Measurements from ENCODE around the gene PIK3AP1.
A peak's percentile ranks its signal among the peaks of the same experiment; 100 is the strongest.

PIK3AP1 gene

DNA sequence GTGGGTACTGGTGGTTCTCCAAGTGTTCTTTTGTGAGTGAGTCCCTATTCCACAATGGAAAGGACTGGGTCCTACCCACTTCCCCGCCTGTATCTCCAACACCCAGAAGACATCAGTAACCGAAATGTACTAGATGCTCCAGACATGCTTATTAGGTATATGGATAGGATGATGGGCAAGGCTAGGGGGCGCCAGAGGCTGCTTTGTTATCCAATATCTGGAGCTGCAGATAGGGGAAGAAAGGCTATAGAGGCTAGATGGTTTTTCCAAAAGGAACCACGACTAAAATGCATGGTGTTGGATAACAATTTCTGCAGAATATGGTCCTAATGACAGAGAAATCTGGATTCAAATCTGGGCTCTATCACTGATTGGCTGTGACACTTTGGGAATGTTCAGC, 77.3 kb downstream of the PIK3AP1 start:
- no peak for DNase-seq (ENCODE audit: low read depth)

- DNase-seq (ENCODE audit: low read depth), result no peak
Observed at GRCh38 chr10:96642530-96642929, 77.8 kb downstream of the PIK3AP1 start.

GRCh38 chr10:96641396-96642295, 78.7 kb downstream of the PIK3AP1 start:
- no peak for DNase-seq (ENCODE audit: low read depth)

DNA sequence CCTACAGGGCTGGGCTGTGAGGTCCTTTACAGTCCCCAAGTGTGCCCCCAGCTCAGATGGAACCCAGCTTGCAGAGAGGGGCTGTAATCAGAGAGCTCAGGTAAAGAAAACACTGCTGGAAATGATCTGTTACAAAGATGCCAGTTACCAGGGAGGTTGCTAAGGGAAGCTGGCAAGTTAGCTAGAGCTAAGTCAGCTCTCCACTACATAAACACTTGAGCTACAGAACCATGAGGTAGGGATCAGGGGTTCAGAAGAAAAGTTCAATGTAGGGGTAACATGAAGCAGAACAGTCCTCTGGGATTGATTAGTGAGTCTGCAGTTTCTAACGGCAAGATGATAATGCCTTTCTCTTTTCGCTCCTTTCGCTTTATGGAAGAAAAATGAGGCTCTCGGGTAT, 80.4 kb downstream of the PIK3AP1 start:
- DNase-seq (ENCODE audit: low read depth), result no peak

DNA sequence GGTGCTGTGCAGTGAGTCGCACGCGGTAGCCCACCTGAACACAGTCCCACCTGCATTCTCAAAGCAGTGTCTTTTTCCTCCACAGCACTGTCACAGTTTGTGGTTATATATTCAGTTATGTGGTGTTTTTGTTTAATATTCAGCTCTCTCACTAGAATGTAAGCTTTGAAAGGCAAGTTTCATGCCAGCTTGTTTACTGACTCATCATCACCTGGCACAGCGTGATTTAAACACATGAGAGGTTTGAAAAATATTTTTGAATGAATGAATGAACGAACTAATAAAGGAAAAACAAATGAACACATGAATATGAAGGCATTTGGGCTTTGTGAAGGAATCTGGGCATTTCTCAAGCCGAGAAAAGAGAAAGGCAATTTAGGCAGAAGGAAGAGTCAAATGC, 81.6 kb downstream of the PIK3AP1 start:
- no peak for DNase-seq (ENCODE audit: low read depth)

- no peak for DNase-seq (ENCODE audit: low read depth)
Observed at GRCh38 chr10:96638120-96638519, 82.2 kb downstream of the PIK3AP1 start.

DNA sequence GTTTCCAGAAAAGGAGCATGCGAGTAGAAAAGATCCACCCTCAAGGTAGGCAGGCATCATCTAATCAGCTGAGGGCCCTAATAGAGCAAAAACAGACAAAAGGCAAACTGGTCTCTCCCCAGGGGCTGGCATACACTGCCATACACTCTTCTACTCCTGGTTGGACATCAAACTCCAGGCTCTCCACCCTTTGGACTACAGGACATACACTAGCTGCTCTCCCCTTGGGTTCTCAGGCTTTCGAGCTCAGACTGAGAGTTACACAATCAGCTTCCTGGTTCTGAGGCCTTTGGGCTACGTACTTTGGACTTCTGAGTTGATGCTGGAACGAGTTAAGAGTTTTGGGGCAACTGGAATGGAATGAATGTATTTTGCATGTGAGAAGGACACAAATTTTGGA, 82.6 kb downstream of the PIK3AP1 start:
- DNase-seq (ENCODE audit: low read depth), result no peak

DNA sequence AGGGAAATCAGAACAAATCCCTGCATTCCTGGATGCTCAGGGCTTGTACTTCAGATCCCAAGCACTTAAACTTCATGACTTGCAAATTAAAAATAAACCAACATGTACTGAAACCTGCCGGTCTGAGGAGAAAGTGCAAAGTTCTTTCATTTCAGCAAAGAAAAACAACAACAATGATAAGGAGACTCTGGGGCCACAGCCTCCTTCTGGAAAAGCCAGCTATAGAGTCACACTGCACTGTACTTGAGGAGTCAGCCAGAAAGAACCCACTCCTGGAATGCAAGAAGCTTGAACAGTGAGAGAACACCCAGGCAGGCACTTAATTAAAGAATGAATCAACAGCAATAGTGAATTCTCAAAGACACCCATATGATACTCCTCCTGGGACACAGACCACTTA, 83.8 kb downstream of the PIK3AP1 start:
- DNase-seq (ENCODE audit: low read depth), result no peak

GRCh38 chr10:96632974-96633710, 87.2 kb downstream of the PIK3AP1 start:
- no peak for DNase-seq (ENCODE audit: low read depth)

- no peak for DNase-seq (ENCODE audit: low read depth)
Observed at GRCh38 chr10:96627292-96627691, 93.0 kb downstream of the PIK3AP1 start.

DNA sequence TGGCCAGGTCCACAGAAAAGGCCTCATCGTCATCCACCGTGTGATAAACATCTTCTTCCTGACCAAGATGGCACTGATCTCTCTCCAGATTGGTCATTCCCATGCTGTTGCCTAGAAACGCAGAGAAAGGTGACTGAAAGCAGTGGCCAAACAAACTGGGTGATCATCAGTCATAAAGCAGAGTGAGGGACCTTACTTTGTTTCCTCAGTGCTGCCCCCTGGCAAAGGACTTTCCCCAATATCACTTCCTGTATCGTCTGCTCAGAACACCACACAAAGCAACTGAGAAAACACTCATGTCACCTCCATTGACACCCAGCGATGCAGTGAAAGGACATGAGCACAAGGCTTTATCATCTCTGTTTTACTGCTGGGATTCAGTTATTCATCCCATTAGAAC, 93.5 kb downstream of the PIK3AP1 start:
- DNase-seq (ENCODE audit: low read depth), result no peak

DNA sequence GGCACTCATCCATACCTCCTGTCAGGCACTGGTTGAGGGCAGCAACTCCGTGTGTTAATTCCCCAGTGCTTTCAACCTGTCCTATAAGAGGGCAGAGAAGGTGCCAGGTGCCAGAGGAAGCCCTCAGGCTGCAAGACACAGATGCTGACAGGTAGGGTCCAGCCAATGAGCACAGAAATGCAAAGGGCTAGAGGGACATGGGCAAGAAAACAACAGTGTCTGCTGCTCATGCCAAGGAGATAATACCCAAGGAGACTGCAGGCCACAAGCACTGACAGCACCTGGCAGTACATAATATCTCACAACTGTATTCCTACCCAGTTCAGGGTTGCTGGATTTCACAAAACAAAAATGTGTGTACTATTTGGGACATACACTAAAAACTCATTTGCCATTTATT, 95.1 kb downstream of the PIK3AP1 start:
- no peak for DNase-seq (ENCODE audit: low read depth)

DNA sequence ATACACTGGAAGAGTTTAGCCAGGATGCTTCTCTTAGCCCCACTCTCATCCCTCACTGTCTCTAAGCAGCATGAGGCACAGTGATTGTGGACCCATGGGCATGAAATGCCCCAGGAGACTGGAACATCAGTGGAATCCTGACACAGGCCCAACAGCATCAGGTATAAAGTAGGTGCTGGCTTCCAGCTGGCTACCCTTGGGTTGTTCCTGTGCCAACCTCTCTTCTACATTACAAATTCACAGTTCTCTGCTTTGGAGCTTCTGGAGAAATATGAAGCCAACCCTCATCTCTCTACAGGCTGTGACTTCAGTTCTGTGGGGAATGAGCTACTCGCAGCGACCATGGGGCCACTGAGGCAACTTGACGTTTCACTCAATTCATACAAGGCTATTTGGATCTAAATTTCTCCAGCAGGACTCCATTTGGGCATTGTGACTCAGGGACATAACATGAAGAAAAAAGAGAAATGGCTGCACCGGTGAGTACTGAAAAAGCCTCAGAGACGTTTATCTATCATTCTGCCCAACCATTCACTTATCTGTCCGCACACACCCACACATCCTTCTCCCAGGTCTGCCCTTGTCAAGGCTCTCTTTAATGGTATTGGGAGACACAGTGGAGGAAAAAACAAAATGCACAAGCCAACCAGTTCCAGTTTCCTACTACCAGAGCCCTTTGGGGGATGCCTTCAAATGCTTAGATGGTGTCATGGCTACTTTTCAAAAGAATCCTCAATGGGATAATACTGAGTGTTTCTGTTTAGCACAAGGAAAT, 98.1 kb downstream of the PIK3AP1 start:
- DNase-seq (ENCODE audit: low read depth), result no peak

- no peak for DNase-seq (ENCODE audit: low read depth)
Observed at GRCh38 chr10:96619796-96620773, 100.2 kb downstream of the PIK3AP1 start.

- no peak for DNase-seq (ENCODE audit: low read depth)
Observed at GRCh38 chr10:96619120-96619519, 101.2 kb downstream of the PIK3AP1 start.

GRCh38 chr10:96618653-96619052, 101.7 kb downstream of the PIK3AP1 start:
- no peak for DNase-seq (ENCODE audit: low read depth)

GRCh38 chr10:96616961-96617360, 103.4 kb downstream of the PIK3AP1 start:
- DNase-seq (ENCODE audit: low read depth), result no peak

DNA sequence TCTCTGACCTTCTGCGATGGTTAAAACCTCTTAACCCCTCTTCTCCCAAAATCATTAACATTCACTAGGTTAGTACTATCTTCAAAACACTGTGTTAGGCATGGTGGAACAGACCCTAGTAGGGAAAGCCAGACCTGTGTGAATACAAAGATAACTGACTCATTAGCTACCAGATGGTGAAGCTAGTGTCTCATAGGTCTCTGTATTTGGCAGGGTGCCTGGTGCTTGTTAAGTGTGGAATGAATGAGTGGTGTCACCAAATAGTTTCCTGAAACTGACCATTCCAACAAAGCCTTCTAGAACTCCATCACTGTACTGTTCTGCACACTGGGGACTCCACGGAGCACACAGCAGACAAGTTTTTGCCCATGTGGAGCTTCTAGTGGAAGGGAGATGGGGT, 105.8 kb downstream of the PIK3AP1 start:
- peak; percentile 90 for DNase-seq (ENCODE audit: low read depth)

GRCh38 chr10:96613576-96613975, 106.7 kb downstream of the PIK3AP1 start:
- no peak for DNase-seq (ENCODE audit: low read depth)

- no peak for DNase-seq (ENCODE audit: low read depth)
Observed at GRCh38 chr10:96612055-96612830, 108.1 kb downstream of the PIK3AP1 start.

DNA sequence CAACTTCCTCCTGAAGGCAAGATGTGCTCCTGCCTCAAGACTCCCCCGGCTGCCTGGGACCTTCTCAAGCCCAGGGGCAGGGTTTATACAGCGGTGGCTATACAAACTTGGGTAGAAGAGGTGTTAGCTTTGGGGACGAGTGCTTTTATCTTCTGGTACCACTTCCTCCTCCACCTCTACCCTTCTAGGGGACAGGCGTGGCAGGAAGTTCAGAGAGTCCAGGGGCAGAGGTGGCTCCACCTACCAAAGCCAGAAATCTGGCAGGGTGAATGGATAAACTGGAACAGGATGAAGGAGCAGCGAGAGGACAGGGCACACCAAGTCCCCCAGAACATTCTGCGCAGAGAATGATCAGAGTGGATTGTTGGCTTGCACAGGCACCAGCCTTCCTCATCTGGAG, 109.5 kb downstream of the PIK3AP1 start:
- no peak for DNase-seq (ENCODE audit: low read depth)

Measured in GM04503 (cell line).